ENCODE results near the gene RBP7. TPM values are rescaled to one million over a fixed set of nuclear protein-coding genes. Genes with fewer than 3 reads are reported as not detected.
"Not testable (repeated sequence)": the region's sequence is repeated elsewhere in the genome, so short reads cannot be mapped to it uniquely, and the experiment has no call there.

The RBP7 gene
- total RNA-seq, result 11.6 TPM

DNA sequence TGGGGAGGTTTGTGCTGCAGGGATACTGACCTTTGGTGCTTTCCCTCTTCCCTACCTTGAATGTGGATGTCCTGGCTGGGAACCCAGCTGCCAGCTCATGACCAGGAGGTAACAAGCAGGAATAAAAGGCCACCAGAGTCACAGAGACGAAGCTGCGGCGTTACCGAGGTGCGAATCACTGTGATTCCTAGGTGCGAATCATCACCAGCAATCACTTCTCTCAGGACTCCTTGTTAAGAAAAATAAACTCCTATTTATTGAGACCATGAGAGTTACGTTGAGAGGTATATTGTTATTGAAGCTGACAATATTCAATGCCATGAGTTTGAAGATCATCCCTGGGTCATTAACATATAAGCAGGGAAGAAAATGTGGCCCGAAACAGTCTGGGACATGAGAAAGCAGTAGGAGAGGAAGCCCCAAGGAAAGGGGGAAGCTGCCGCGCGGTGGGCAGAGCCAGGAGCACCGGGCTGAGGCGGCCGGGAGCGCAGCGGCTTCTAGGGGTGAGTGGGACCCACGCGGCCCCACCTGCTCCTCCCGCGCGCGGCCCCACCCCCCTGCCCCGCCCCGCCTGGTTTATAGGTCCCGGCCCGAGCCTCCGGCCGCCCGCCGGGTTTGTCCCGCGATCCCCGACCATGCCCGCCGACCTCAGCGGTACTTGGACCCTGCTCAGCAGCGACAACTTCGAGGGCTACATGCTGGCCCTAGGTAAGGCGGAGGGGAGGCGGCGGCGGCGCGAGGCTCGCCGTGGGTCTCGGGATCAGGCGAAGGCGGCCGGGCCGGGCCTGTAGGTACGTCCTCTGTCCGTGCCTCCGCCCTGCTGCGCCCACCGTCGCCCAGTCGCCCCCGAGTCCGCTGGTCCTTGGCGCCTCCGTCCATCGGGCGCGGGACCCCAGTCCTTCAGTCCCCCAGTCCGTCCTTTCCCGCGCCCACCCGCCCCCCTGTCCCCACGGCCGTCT lies at the start of gene RBP7:
Gene RBP7 (plus strand): TSS at position 605 of the 959 bp plus-strand sequence. CDS start 31 bp downstream, at position 636.
- no peak for DNase-seq

DNA sequence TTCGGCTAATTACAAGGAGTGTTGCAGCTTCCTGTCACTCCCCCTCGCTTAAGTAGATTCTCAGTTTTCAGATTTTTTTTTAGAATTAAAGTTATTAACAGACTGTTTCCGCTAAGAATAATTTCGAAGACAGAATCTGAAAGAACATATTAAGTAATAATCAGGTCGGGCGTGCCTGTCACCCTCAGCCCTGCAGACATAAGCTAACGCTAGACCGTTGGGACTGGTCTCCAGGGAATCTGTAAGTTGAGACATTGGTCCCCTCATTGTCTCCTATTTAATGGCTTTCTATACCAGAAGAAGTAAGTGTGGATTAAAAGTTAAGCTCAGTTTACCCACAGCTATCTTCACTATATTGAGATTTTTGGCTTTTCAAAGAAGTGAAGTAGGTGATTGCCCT lies 39.3 kb upstream of the RBP7 start:
- no peak for DNase-seq

DNA sequence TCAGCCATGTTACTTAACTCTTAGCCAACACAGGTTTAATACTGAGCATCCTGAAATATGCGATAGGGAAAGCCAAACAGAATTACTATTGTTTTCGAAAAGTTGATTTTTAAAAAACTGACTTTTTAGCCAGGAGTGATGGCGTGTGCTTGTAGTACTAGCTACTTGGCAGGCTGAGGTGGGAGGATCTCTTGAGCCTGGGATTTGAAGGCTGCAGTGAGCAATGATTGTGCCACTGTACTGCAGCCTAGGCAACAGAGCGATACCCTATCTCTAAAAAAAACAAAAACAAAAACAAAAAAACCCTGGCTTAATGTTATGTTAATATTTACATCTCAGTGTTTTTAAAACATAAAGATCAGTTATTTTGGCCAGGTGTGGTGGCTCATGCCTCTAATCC lies 37.0 kb upstream of the RBP7 start:
- no peak for DNase-seq

DNA sequence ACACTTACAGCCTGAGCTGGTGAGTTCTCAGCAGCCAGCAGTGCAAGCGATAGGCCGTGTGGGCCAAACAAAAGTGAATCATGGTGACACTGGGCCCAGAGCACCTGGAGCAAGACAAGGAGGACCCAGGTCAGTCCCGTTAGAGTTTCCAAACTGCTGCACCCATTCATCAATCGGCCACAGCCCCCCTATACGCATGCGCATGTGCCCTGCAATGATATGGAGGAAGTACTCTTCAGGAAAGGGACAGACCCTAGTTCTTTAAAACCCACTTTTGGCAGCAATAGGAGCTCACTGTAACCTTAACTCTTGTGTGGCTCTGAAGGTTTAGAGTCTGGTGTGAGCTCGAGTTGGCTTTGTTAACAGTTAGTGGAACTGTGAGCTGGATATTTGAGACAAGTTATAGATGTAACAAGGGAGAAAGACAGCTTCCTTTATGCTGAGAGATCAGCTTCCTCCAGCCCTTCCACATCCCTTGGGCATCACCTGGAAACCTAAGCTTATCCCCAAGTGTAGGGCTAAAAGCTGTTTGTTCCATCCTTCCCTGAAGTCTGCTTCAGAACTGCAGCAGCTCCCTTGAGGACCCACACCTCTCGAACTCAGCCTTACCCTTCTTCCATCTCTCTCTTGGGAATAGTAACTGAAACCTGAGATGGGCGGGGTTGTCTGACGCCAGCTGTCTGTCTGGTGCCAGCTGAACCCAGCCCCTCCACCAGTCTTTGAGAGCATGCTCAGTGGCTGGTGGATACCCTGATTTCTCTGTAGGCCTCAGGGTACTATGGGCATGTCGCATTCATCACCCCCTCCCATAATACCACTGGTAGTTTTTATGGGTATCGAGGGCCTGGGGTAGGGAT lies 36.1 kb upstream of the RBP7 start:
- peak; percentile 0 for DNase-seq

DNA sequence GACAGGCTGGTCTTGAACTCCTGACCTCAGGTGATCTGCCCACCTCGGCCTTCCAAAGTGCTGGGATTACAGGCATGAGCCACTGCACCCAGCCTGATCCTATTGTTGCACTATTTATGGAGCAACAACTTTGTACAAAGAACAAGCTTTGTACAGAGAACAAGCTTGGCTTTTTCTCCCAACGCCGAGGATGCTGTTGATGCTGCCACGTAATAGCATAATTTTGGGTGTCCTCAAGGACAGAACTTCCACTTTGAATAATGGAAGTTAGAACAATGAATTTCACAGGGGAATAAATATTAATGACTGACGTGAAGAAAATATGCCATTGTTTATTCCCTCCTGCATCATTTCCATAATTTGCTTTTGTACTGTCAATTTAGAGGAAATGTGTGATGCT lies 12.8 kb upstream of the RBP7 start:
- no peak for DNase-seq

DNA sequence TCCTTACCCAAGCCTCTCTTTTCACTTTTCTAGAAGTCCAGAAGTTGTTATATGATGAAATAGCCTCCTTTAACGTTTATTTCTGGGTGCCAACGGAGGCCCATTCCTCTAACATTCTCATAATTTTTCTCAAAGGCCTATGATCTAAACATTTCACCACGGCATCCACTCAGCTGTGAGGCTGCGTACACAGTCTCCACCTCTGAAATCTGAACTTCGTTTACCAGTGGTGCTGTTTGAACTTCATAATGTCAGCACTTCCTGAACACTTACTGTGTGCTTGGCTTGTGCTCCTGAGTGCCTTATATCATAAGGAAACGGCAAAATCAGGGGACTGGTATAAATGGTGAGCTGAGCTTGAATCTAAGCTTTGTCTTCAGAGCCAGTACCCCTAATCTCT lies 12.0 kb upstream of the RBP7 start:
- DNase-seq, result no peak

DNA sequence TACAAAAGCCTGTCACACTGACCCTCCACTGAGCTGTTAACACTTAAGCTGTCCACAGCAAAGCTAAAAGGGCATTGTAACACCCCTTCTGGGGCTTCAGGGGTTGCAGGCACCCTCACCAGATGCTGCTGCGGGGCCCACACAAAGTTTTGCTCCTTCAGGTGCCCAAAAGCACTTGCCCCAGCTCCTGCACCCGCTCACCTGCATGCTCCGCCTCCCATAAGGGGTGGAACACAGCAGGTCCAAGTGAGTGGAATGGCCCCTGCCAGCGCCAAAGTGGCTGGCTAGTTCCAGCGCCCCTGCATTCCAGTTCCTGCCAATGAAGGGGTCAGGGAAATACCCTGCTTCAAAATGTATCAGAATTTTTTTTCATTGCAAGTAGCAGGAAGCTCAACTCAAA lies 7.3 kb upstream of the RBP7 start:
- DNase-seq, result no peak

DNA sequence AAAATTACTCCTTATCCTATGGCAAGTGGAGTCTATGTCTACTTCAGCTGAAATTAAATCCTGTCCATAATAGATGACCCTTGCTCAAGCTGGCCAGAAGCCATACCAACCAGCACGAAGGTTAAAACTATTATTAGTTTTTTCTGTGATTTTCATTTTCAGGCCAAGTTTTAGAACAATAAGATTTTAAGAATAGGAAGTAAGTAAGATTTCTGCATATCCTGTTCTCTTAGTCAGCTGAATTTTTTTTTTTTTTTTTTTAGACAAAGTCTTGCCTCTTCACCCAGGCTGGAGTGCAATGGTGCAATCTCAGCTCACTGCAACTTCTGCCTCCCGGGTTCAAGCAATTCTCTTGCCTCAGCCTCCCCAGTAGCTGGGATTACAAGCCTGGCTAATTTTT lies 6.1 kb upstream of the RBP7 start:
- no peak for DNase-seq

DNA sequence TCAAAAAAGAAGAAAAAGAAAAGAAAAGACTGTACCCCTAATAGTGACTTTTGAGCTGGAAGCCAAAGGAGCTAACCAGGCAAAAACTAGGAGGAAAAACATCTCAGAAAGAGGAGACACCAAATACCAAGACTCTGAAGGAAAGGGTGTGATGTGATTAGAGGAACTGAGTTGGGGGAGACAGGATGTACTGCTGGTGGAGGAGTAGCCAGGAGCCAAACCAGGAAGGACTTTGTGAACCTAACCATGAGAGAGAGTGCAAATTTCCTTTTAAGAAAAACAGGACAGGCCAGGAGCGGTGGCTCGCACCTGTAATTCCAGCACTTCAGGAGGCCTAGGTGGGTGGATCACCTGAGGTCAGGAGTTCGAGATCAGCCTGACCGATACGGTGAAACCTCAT lies 4.1 kb upstream of the RBP7 start:
- DNase-seq, result no peak

DNA sequence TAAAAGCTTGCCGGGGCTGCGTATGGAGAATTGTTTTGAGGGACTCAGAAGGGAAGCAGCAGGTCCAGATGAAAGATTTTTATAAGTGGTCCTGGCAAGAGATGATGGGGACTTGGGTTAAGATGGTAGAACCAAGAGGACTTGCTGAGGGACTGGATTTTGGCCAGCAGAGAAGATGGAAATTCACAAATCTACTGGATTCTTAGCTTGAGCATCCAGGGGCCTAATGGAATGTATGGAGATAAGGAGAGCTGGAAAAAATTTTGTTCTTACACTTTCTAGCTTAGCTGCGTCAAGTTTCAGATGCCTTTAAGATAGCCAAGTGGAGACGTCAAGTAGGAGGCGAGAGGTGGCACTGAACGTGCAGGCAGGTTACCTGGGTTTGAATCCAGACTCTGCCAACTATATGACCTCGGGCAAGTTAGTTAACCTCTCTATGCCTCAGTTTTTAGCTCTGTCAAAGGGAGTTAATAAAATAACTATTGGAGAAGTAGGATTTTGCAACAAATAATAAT lies 3.4 kb upstream of the RBP7 start:
- no peak for DNase-seq

DNA sequence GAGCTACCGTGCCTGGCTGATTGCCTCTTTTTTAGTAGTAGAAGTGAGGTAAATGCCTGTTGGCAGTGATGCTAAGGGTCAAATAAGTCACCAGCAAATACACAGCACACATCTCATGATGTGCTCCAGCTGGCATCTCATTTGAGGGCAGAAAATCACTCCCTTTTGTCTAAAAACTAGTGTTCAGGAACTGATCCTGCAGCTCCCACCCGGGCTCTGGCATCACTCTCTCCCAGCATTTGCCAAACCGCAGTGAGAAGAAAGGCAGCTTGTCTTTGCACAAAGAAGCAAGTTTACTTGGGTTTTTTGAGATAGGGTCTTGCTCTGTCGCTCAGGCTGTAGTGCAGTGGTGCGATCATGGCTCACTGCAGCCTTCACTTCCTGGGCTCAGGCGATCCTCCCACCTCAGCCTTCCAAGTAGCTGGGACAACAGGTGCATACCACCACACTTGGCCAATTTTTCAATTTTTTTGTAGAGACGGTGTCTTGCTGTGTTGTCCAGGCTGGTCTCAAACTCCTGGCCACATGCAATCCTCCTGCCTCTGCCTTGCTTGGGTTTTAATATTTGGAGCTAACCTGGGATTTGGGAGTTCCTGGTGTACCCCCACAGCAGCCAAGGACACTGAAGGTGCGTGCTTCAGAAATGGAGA lies 4.1 kb downstream of the RBP7 start:
- no peak for DNase-seq

DNA sequence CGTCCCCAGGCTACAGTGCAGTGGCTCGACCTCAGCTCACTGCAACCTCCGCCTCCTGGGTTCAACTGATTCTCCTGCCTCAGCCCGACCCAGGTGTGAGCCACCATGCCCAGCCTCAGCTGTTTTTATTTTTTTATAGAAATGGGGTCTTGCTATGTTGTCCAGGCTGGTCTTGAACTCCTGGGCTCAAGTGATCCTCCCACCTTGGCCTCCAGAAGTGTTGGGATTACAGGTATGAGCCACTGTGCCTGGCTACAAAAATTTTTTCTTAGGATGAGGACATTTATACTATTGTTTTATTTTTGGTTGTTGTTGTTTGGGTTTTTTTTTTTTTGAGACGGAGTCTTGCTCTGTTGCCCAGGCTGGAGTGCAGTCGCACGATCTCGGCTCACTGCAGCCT lies 8.2 kb downstream of the RBP7 start:
- DNase-seq, result not testable (repeated sequence)

DNA sequence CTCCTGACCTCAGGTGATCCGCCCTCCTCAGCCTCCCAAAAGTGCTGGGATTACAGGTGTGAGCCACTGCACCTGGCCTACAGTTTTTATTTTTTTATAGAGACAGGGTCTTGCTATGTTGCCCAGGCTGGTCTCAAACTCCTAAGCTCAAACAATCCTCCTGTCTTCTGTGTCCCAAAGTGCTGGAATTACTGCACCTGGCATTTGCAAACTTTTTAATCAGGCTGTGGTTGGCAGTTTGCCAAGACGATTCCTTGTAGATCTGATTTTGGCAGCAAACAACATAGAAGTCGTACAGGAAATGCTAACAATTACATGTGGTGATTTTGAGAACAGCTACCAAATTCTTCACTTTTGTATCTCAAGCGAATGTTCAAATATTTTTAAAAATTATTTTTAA lies 10.1 kb downstream of the RBP7 start:
- DNase-seq, result no peak

DNA sequence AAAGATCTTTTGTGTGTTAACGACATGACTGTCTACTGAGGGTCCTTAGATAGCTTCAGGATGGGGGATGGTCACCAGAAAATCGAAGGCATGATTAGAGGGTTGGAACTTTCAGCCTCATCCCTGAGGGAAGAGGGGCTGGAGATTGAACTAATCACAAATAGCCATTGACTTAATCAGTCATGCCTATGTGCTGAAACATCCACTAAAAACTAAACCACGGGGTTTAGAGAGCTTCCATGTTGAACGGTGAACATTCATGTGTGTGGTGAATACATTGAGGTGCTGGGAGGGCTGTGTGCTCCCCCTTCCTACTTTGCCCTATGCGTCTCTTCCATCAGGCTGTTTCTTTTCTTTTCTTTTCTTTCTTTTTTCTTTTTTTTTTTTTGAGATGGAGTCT lies 17.0 kb downstream of the RBP7 start:
- no peak for DNase-seq

DNA sequence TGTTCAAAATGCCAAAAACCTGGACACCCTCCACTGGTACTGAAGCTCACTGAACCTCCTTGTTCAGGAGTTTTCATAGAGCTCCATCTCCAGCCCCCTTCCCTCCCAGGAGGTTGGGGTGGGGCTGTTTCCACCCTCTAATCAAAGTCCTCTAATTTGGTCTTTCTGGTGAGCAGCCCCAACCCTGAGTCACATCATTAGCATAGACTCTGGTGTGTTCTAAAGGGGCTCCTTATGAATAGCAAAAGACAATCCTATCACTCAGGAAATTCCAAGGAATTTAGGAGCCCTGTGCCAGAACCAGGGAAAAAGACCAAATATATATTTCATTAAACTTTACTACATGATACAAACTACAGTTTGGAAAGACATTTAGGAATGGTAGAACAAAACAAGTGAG lies 22.5 kb downstream of the RBP7 start:
- no peak for DNase-seq

DNA sequence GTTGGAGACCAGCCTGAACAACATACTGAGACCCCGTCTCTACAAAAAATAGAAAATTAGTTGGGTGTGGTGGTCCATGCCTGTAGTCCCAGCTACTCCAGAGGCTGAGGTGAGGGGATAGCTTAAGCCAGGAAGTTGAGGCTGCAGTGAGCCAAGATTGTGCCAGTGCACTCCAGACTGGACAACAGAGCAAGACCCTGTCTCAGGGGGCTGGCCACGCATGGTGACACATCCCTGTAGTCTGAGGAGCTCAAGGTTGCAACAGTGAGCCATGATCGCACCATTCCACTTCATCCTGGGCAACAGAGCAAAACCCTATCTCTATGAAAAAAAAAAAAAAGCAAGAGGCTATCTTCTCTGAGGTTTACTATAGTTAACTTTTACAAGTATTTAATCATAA lies 23.1 kb downstream of the RBP7 start:
- DNase-seq, result no peak

DNA sequence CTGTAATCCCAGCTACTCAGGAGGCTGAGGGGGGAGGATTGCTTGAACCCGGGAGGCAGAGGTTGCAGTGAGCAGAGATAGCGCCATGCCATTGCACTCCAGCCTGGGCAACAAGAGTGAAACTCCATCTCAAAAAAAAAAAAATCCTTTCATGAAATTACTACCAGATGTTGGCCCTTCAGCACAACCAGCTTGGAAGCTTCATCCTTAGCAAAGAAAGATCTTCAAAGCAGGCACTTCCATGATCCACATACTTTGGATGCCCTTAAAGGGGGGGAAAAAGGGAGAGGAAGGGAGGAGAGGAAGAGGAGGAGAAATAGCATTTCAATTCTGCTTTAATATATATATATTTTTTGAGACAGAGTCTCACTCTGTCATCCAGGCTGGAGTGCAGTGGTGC lies 23.6 kb downstream of the RBP7 start:
- DNase-seq, result not testable (repeated sequence)

DNA sequence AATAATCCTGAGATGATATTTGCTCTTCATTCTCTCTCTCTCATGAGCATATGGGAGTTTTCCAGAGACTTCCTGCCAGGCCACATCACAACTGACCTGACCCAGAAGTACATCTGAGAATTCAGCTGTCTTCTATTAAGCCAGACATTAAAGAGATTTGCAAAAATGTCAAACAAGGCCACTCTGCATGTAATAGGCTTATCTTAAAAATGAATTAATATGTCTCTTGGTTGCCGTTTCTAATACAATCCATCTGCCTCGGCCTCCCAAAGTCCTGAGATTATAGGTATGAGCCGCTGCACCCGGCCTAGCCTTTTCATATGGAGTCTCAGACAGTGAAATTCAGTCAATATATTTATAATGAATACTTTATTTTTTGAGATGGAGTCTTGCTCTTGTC lies 25.0 kb downstream of the RBP7 start:
- not testable (repeated sequence) for DNase-seq

DNA sequence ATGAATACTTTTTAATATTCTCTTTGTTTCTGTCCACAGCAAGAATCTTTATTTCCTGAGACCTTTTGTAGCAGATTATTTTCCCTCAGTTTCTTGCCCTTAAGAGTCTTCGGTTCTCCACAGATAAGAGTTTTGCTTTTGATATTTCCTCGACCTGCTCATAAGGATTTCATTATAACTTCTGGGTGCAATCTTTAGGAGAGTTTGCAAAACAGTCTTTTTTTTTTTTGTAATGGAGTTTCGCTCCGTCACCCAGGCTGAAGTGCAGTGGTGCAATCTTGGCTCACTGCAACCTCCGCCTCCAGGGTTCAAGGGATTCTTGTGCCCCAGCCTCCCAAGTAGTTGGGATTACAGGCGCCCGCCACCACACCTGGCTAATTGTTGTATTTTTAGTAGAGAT lies 25.6 kb downstream of the RBP7 start:
- no peak for DNase-seq

DNA sequence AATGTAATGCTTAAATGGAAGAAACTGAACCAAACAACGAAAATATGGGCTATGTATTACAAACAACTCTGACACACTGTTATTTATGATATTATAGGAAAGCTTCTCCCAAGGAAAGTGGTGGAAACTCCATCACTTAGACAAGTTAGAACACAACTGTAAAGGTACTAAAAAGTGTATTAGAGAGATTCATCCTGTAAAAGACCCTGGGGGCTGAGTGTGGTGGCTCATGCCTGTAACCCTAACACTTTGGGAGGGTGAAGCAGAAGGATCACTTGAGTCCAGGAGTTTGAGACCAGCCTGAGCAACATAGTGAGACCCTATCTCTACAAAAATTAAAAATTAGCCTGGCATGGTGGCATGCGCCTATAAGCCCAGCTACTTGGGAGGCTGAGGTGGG lies 28.3 kb downstream of the RBP7 start:
- no peak for DNase-seq

DNA sequence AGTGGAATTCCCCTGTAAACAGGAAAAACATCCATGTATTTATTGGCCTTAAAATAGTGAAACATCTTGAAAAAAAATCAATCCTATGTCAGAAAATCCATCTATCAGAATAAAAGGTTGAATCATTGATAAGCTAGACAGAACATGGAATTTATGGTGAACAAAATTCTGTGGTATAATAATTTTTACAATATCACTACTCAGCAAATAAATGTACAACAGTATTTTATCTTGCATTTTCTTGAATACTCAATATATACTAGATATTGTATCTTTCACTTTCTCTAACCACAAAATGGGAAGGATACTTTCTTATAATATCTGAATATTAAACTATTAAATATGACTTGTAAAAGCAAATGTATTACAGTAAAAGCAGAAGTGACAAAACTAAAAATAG lies 30.0 kb downstream of the RBP7 start:
- DNase-seq, result no peak

DNA sequence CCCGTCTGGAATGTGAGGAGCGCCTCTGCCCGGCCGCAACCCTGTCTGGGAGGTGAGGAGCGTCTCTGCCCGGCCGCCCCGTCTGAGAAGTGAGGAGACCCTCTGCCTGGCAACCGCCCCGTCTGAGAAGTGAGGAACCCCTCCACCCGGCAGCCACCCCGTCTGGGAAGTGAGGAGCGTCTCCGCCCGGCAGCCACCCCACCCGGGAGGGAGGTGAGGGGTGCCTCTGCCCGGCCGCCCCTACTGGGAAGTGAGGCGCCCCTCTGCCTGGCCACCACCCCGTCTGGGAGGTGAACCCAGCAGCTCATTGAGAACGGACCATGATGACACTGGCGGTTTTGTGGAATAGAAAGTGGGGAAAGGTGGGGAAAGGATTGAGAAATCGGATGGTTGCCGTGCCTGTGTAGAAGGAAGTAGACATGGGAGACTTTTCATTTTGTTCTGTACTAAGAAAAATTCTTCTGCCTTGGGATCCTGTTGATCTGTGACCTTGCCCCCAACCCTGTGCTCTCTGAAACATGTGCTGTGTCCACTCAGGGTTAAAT lies 32.0 kb downstream of the RBP7 start:
- not testable (repeated sequence) for DNase-seq
